Measurements from ENCODE around the gene ALG5. TPM values are rescaled to one million over a fixed set of nuclear protein-coding genes. Genes with fewer than 3 reads are reported as not detected.

The ALG5 gene
- total RNA-seq, 2 donors from 2014 or later: 21.8 to 21.9 TPM

- peak; percentile 78 for TF ChIP-seq CTCF (conservative IDR thresholded peaks at IDR 0.05)
- no peaks in the 10 kb centered on the region for H3K27me3 Mint-ChIP-seq (ENCODE audit: insufficient read depth)
- peaks cover 31% of the 10 kb centered on the region for H3K36me3 Mint-ChIP-seq (ENCODE audit: low read depth)
- no peak for DNase-seq
- H3K4me3 Mint-ChIP-seq: no peak overlapping the region
- 73 to 92% methylated on average over 4 to 6 of the region's 6 CpGs for WGBS, 2 experiments (ENCODE audit: insufficient coverage in 1 of 2, insufficient read length in 1 of 2)
- H3K9me3 Mint-ChIP-seq: no peaks in the 10 kb centered on the region
- peak overlapping the region; percentile 4 for H3K27ac Mint-ChIP-seq
- H3K9ac ChIP-seq (ENCODE audit: extremely low read depth, low read length, poor library complexity, severe bottlenecking): peak overlapping the region; percentile 41
- H3K36me3 ChIP-seq (ENCODE audit: control insufficient read depth, insufficient read depth, low read length): peaks cover 74% of the 10 kb centered on the region
- peaks cover 3% of the 10 kb centered on the region for H3K4me1 Mint-ChIP-seq
- H3K27ac ChIP-seq (ENCODE audit: low read depth, low read length): no peak overlapping the region
- peak overlapping the region; percentile 20 for H3K4me3 ChIP-seq (ENCODE audit: low read length)
- peaks cover 11% of the 10 kb centered on the region for H3K9me3 ChIP-seq (ENCODE audit: control insufficient read depth, low read length)
- H3K27me3 ChIP-seq (ENCODE audit: control insufficient read depth, insufficient read depth, low read length, poor library complexity, severe bottlenecking): no peaks in the 10 kb centered on the region
- peaks cover 3% of the 10 kb centered on the region for H3K4me1 ChIP-seq (ENCODE audit: control insufficient read depth, insufficient read depth, low read length)
These were observed 17.9 kb downstream of the ALG5 start for GRCh38 chr13:36981156-36981743.

GRCh38 chr13:36979361-36980050 is 19.6 kb downstream of the ALG5 start:
- Histone ChIP-seq H3K27ac (ENCODE audit: low read depth, low read length) (no peak overlapping the region), H3K27me3 (ENCODE audit: control insufficient read depth, insufficient read depth, low read length, poor library complexity, severe bottlenecking) (no peaks in the 10 kb centered on the region), H3K9ac (ENCODE audit: extremely low read depth, low read length, poor library complexity, severe bottlenecking) (no peak overlapping the region), H3K4me1 (ENCODE audit: control insufficient read depth, insufficient read depth, low read length) (peaks cover 3% of the 10 kb centered on the region), H3K4me3 (ENCODE audit: low read length) (no peak overlapping the region), H3K36me3 (ENCODE audit: control insufficient read depth, insufficient read depth, low read length) (peaks cover 70% of the 10 kb centered on the region), H3K9me3 (ENCODE audit: control insufficient read depth, low read length) (peaks cover 27% of the 10 kb centered on the region)
- no peak overlapping the region for H3K27ac Mint-ChIP-seq
- 86 to 96% methylated on average over 6 to 7 of the region's 7 CpGs for WGBS, 2 experiments (ENCODE audit: insufficient coverage in 1 of 2, insufficient read length in 1 of 2)
- no peaks in the 10 kb centered on the region for H3K27me3 Mint-ChIP-seq (ENCODE audit: insufficient read depth)
- DNase-seq: no peak
- no peak overlapping the region for H3K4me3 Mint-ChIP-seq
- TF ChIP-seq CTCF (conservative IDR thresholded peaks at IDR 0.05): no peak
- H3K9me3 Mint-ChIP-seq: peaks cover 11% of the 10 kb centered on the region
- H3K36me3 Mint-ChIP-seq (ENCODE audit: low read depth): peaks cover 42% of the 10 kb centered on the region
- peaks cover 3% of the 10 kb centered on the region for H3K4me1 Mint-ChIP-seq

- 60 to 92% methylated on average over 1 of the region's 1 CpG for WGBS, 2 experiments (ENCODE audit: insufficient coverage in 1 of 2, insufficient read length in 1 of 2)
These were observed 24.0 kb downstream of the ALG5 start for GRCh38 chr13:36975172-36975571.

More at GRCh38 chr13:36975172-36975571, 24.0 kb downstream of the ALG5 start:
- Histone ChIP-seq H3K27me3 (ENCODE audit: control insufficient read depth, insufficient read depth, low read length, poor library complexity, severe bottlenecking) (no peaks in the 10 kb centered on the region), H3K4me1 (ENCODE audit: control insufficient read depth, insufficient read depth, low read length) (no peaks in the 10 kb centered on the region), H3K4me3 (ENCODE audit: low read length) (no peak overlapping the region), H3K9me3 (ENCODE audit: control insufficient read depth, low read length) (peaks cover 29% of the 10 kb centered on the region), H3K36me3 (ENCODE audit: control insufficient read depth, insufficient read depth, low read length) (peaks cover 76% of the 10 kb centered on the region), H3K9ac (ENCODE audit: extremely low read depth, low read length, poor library complexity, severe bottlenecking) (no peak overlapping the region), H3K27ac (ENCODE audit: low read depth, low read length) (no peak overlapping the region)
- peaks cover 11% of the 10 kb centered on the region for H3K9me3 Mint-ChIP-seq
- H3K27me3 Mint-ChIP-seq (ENCODE audit: insufficient read depth): no peaks in the 10 kb centered on the region
- no peak for DNase-seq
- H3K27ac Mint-ChIP-seq: no peak overlapping the region
- H3K4me3 Mint-ChIP-seq: no peak overlapping the region
- H3K4me1 Mint-ChIP-seq: no peaks in the 10 kb centered on the region
- no peak for TF ChIP-seq CTCF (conservative IDR thresholded peaks at IDR 0.05)
- H3K36me3 Mint-ChIP-seq (ENCODE audit: low read depth): peaks cover 62% of the 10 kb centered on the region

All from endodermal cell (in vitro differentiated cells).